ENCODE measurements around the gene NCAM2.

- TF ChIP-seq CTCF (tag by site-specific recombination; IDR thresholded peaks at IDR 0.05) = no peak
- TF ChIP-seq ZBTB1 (tag by site-specific recombination; IDR thresholded peaks at IDR 0.05) = no peak
- TF ChIP-seq ZNF416 (tag by site-specific recombination; IDR thresholded peaks at IDR 0.05) = no peak
Observed at GRCh38 chr21:21064353-21064752, 66.1 kb downstream of the NCAM2 start.
